GM12872 (cell line): Measurements from ENCODE around the gene ARL13B.

Experiments used
- TF ChIP-seq, protein P1 (sequence below): IDR thresholded peaks from 3 replicates; pipeline ENCODE4 v1.5.1; 2011; ENCODE audit warnings: low read depth, mild to moderate bottlenecking, low read length, moderate library complexity; ENCODE audit not compliant: insufficient read depth

The ARL13B gene

DNA sequence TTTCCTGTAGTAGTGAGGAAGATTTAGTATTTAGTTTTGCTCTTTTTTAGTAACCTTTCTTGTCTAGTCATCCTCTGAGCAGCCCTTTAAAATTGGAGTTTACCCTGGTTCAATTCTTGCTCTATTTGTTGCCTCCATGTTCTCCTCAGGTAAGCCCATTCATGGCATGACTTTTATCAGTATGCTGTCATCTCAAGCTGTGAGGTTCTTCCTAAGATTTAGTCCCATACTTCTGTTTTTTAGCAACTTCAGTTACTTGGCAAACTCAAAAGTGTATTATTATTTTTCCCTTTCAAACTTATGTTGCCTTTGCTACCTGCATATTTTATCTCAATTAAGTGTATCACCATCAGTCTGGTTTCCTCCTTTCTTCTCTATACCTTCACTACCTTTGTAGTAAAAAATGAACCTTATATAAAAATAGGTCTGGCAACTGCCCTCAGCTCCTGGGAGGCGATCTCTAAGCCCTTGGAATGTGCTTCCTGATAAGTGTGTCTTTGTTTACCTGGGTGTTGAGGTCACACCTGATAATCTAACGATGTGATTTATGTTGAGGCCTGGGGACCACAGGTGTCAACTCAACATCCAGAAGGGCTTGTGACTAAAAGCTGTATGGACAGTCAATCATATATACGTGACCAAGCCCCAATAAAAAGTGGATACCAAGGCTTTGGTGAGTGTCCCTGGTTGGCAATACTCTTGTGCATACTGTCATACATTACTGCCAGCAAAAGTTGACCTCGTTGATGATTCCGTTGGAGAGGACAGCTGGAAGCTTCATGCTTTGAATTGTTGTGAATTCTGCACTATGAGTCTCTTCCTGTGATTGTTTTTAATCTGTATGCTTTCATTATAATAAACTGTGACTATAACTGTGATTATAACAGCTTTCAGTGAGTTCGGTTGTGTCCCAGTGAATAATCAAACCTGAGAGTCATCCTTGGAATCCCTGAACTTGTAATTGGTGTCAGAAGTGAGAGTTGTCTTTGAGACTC is 86.8 kb downstream of the ARL13B start:
- TF ChIP-seq, protein P1, sequence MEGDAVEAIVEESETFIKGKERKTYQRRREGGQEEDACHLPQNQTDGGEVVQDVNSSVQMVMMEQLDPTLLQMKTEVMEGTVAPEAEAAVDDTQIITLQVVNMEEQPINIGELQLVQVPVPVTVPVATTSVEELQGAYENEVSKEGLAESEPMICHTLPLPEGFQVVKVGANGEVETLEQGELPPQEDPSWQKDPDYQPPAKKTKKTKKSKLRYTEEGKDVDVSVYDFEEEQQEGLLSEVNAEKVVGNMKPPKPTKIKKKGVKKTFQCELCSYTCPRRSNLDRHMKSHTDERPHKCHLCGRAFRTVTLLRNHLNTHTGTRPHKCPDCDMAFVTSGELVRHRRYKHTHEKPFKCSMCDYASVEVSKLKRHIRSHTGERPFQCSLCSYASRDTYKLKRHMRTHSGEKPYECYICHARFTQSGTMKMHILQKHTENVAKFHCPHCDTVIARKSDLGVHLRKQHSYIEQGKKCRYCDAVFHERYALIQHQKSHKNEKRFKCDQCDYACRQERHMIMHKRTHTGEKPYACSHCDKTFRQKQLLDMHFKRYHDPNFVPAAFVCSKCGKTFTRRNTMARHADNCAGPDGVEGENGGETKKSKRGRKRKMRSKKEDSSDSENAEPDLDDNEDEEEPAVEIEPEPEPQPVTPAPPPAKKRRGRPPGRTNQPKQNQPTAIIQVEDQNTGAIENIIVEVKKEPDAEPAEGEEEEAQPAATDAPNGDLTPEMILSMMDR: no peak

DNA sequence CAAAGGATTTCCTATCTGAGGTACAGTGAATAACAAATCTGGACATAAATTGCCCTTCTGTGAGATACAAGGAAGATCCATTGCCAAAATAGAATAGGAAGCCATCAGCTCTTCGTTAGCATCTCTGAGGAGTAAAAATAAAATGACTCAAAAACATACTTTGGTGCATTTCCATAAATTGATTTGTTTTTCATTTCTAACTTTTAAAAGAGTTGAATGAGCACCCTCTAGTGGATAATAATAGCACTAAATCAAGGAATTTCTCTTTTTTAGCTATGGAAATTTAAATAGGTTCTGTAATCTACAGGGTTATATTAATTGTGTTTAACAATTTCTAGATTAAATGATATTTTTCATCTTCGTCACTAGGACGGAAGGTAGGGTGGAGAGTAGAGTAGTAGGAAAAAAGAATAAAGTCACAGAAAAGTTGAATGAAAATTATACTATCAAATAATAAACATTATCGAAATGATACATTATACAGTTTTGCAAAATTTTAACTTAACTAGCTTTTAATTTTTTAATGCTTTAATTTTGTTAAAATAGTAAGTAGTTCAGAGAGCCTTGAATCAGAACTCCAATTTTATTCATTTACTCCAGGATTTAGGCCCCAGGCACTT is 89.3 kb downstream of the ARL13B start:
- TF ChIP-seq, protein P1: peak; percentile 36; the same call in 1 of the 3 replicates

DNA sequence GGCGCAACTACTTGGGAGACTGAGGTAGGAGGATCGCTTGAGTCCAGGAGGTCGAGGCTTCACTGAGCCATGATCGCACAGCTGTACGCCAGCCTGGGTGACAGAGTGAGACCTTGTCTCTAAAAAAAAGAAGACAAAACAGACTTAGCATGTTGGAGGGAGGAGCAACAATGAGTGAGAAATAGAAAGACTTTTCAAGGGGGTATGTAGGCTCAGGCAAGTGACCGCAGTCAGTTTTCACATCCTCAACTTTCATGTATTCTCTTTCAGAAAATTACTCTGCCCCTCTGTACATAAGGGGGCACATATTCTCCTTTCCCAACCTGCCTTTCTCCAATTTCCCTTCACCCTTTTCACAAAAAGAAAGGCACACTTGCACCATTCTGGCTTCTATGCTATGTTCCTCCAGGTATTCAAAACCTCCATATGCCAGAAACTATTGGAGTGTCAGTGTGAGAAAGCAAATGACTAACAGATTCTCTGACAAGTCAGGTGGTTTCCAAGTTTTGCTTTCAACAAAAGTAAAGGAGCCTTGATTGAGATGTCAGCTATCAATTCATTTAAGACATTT is 90.5 kb downstream of the ARL13B start:
- TF ChIP-seq, protein P1: no peak

DNA sequence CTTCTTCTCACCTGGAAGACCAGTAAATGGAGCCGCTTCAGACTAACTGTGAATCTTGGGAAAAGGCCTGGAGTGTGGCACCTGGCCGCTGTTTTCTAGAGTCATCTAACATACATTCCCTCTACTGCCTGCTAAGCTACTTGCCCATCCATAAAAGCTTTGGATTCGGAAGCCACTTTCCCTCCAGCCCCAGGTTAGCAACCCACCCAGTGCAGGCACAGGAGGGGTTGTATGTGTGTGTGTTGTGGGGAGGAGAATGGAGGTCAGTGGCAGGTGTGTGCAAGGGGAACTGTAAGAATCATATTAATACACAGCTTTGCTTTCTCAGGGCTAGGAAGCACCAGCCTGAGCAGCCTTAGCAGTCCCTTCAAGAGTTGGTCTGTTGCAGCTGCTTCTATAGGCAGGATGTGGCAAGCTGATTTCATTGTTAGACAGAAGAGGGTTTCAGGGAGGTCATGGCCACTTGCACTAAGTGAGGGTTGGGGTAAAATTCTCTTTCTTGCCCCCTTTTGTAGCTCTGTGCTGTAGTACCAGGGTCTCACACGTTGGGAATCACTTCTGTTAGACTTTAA is 91.8 kb downstream of the ARL13B start:
- TF ChIP-seq, protein P1: no peak

DNA sequence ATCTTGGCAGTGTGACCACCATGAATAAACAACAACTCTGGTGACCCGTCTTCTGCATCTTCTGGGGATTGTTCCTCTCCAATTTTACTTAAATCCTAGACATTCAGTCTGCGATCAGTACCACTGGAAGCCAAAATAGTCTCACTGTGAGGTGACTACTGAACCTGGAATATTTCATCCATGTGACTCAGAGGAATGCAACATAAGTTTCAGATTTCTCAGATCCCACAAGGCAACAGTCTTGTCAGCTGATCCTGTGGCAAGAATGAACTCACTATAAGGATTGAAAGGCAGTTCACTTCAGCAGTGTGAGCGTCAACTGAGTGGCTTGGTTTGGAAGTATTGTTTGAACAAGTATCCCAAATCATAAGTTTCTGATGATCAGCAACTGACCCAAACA is 96.1 kb downstream of the ARL13B start:
- TF ChIP-seq, protein P1: no peak

DNA sequence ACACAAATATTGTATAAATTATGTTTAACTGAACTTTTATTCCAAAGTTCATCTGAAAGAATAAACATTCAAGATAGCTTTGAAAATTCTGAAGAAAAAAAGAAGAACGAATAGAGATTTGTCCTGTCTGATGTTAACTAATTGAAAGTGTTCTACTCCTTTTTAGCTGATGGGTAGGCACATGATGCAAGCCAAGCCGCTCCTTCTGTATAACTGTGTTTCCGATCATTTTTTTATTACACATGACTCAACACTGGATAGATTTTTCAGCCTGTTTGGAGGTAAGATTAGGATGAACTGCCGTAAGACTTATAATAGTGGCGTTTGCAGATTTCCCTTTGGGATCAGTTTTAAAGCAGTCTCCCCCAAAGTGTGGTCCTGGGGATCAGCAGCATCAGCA is 101.9 kb downstream of the ARL13B start:
- TF ChIP-seq, protein P1: no peak
